HG02588 (cell line): ENCODE results near the gene MMP15.

ENCODE experiments used
- ATAC-seq: cut with Tn5 transposase; IDR thresholded peaks from one replicate; pipeline ENCODE4 v1.9.1; 2021; ENCODE audit warnings: mild to moderate bottlenecking, moderate library complexity; ENCODE audit not compliant: unreplicated experiment

MMP15 gene

DNA sequence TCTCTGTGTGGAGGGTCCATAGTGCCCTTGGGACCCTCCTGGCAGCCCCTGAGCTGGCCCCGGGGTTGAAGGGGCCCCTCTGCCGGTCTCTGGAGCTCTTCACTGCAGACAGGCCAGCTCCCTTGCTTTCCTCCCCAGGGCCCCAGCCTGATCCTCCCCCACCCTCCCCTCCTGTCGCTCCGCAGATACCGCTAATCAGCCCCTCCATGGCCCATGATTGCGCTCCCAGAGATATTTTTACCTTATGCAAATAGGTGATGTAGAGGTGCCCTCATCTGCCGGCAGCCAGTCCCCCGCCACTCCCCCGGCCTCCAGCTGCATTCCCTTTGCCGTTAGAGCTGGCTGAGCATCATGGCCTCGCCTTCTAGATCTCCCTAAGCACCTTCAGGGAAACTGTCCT, 9.2 kb downstream of the MMP15 start:
- no peak for ATAC-seq

DNA sequence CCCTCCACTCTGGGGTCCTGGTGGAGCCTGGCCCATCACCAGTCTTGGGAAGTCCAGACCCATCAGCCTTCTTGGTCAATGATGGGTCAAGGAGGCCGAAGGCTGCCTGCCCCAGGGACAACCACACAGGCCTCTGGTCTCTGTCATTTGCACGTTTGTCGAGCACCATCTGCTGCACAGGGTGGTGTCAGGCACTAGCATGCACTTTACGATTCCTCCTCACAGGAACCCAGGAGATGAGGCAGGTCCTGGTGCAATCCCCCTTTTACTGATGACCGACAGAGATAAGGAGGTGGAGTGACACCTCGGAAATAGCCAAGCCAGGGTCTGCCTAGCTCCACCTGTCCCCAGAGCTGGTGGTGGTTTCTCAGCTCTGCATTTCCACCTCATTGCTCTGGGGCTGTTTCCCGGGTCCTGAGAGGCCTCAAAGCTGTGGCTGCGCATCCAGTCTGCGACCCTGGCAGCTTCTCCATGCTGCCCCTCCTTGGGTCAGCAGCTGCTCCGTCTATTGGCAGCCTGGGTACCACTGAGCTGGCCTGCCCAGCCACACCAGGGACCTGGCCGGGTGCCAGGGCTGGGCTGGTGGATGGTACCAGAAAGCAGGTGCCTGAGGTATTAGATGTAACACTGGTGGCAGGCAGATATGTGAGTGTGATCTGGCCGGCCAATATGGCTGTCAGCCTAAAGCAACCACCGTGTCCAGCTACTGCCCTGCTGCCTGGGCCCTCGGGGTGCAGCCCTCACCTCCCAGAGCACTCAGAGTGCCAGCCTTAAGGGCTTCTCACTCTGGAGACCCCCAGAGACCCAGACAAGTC, 10.0 kb downstream of the MMP15 start:
- no peak for ATAC-seq

DNA sequence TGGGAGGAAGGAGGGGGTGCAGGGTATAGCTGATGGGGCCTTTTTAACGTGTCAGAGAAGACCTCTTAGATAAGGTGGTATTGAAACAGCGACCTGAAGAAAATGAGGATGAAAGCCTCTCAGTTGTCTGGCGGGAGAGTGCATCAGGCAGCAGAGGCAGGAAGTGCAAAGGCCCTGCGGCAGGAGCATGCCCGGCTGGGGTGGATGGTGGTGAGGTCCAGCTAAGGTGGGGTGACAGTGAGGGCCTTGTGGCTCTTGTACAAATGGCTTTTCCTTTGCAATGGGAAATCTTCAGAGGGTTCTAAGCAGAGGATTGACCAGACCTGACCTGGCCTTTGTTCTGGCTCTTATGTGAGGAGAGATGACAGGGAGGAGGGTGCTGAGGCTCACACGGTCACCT, 11.4 kb downstream of the MMP15 start:
- ATAC-seq, result no peak

DNA sequence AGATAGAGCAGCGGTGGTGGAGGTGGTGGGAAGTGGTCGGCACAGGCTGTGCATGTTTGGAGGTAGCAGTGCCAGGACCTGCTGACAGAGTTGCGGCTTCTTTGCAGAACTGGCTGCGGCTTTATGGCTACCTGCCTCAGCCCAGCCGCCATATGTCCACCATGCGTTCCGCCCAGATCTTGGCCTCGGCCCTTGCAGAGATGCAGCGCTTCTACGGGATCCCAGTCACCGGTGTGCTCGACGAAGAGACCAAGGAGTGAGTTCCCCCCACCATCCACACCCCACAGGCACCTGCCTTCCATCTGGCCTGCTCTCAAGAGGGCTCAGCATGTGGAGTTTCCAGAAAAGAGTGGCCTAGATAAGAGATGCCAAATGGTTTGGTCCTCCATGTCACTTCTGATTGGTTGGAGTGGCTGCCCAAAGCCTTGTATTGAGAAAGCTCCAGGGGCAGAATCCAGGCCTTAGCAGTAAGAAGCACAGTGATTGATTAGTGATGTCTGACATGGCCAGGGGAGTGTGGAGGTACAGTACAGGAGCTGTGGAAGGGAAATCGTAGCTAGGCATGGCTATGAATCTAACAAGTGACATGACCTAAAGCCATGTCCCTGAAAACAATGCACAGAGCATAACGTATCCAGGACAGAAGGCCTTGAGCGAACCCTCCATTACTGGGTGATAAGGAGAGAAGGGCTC, 12.0 kb downstream of the MMP15 start:
- ATAC-seq, result no peak

DNA sequence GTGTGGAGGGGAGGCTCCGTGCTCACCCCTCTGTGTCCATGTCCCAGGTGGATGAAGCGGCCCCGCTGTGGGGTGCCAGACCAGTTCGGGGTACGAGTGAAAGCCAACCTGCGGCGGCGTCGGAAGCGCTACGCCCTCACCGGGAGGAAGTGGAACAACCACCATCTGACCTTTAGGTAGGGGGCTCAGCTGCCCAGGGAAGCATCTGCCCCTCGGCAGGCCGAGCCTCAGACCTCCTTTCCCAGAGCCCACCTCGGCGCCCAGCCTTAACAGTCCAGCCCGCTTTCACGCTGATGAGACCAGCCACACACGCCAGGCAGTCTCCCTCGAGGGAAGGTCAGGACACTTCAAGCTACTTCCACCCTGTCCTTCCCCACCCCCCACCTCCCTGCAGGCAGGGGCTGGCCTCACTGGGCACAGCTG, 12.7 kb downstream of the MMP15 start:
- no peak for ATAC-seq

DNA sequence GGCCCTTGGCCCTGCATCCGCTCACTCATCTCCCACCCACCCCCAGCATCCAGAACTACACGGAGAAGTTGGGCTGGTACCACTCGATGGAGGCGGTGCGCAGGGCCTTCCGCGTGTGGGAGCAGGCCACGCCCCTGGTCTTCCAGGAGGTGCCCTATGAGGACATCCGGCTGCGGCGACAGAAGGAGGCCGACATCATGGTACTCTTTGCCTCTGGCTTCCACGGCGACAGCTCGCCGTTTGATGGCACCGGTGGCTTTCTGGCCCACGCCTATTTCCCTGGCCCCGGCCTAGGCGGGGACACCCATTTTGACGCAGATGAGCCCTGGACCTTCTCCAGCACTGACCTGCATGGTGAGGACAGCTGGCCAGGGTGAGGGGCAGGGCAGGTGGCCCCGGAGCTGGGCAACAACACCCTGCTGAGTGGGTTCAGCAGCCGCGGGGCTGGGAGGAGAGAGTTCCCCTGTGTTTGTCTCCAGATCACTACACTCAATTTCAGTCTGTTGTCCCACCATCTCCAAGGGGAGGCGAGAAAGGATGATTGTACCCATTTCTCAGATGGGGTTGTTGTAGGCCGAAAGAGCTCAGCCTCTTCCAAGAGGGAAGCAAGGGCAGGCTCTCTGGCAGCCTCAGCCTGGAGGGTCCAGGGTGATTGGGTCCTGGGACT, 14.4 kb downstream of the MMP15 start:
- no peak for ATAC-seq

DNA sequence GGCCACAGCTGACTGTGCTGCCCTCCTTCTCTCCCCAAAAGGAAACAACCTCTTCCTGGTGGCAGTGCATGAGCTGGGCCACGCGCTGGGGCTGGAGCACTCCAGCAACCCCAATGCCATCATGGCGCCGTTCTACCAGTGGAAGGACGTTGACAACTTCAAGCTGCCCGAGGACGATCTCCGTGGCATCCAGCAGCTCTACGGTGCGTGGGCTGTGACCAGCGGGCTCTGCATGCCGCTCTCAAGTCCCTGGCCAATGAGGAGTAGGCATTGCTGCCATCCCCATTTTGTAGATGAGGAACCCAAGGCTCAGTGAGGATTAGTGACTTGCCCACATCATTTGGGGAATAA, 14.9 kb downstream of the MMP15 start:
- ATAC-seq, result no peak

DNA sequence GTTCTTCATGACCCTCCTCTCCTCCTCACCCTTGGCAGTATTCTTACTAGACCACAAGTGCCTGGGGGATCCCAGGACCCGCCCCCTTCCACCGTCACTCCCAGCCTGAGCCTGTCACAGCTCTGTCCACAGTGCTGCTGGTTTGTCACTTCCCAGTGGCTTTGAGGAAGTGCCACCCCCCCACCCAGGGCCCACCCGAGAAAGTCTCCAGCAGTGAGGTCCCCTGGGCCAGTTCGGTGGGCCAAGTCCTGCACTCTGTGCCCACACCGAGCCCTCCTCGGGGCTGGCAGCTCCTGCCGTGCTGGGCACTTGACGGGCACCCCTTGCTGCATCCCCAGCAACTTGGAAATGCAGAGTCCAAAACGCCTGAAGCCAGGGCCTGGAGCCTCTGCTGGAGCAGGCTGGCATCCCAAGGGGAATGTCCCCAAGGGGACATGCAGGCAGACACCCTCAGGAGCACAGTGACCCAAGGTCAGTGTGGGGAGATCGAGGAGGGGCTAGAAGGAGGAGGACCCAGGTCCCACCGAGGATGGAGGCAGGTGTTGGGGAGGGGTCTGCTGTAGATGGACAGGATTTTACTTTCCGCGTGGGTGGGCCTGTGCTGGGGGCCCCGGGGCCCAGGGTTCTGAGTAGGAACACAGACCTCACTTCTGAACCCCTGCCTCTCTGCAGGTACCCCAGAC, 15.5 kb downstream of the MMP15 start:
- no peak for ATAC-seq

DNA sequence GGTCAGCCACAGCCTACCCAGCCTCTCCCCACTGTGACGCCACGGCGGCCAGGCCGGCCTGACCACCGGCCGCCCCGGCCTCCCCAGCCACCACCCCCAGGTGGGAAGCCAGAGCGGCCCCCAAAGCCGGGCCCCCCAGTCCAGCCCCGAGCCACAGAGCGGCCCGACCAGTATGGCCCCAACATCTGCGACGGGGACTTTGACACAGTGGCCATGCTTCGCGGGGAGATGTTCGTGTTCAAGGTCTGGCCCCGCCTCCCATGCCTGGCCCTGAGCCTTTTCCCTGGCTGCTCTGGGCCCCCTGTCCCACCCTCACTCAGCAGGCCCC, 16.0 kb downstream of the MMP15 start:
- no peak for ATAC-seq

DNA sequence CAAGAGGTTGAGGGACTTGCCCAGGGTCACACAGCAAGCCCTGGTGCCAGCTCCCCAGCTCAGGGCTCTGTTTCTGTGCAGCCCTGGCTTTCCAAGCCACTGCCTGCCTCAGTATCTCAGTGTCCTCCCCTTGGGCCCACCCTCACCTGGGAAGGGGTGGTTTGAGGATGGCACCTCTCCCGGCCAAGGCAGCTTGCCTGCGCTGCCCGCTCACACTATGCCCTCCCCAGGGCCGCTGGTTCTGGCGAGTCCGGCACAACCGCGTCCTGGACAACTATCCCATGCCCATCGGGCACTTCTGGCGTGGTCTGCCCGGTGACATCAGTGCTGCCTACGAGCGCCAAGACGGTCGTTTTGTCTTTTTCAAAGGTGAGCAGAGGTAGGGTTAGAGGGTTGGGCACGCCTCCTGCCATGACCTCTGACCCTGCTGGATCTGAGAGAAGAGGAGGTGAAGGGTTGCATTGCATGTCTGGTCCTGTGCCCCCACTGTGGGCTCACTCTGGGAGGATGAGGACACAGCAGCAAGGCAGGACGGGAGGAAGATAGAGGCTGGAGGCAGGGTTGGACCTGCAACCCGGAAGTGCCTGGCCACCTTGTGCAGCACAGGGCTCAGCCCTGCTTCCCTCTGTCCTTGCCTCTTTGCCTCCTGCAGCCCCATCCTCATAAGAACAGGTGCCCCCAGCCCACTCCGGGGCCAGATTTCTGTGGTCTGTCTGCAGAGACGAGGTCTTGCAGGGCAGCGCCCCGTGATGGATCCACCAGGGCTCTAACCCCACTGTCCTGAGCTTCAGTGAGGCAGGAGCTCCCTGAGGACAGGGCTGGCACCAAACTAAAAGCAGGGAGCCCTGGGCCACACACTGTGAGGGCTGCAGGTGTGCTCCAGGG, 16.7 kb downstream of the MMP15 start:
- no peak for ATAC-seq

DNA sequence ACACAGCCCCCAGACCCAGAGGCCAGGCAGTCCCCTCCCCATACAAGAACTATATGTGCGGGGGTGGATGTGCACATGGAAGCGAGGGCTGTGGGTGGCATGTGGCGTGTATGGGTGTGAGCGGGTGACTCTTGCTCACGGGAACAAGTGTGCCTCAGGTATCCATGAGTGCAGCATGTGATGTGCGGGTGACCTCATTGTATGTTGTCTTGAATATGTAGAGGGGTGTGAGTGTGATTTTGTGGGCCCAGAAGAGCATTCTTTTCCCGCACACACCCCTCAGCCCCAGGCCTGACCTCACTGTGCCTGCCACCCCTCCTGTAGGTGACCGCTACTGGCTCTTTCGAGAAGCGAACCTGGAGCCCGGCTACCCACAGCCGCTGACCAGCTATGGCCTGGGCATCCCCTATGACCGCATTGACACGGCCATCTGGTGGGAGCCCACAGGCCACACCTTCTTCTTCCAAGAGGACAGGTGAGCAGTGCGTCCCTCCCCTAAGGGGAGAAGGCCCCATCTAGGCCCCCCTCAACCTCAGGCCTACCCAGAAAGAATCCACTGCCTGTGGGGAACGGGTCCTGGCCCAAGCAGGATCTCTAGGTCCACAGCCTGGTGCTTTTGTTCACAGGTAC, 17.4 kb downstream of the MMP15 start:
- ATAC-seq, result no peak

DNA sequence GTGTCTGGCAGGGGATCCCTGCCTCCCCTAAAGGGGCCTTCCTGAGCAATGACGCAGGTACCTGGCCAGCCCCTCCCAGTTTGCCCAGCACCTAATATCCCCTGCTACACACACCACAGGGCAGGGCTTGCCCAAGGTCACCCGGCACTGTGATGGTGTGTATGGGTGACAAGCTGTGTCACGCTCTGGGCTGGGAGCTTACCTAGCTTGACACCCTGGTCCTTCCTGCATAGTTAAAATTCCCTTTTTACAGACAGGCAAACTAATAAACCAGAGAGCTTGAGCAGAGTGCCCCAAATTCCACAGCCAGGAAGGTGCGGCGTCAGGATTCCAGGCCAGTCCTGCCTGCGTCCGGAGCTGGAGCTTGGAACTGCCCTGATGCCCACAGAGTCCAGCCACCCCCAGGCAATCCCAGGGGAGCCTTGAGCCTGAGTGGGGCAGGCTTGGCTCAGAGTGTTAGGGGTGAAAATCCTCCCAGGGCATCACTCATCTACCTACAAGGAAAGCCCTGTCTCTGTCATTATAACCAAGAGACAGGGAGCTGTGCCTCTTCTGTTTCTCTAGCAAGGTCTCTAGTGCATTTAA, 18.1 kb downstream of the MMP15 start:
- no peak for ATAC-seq

DNA sequence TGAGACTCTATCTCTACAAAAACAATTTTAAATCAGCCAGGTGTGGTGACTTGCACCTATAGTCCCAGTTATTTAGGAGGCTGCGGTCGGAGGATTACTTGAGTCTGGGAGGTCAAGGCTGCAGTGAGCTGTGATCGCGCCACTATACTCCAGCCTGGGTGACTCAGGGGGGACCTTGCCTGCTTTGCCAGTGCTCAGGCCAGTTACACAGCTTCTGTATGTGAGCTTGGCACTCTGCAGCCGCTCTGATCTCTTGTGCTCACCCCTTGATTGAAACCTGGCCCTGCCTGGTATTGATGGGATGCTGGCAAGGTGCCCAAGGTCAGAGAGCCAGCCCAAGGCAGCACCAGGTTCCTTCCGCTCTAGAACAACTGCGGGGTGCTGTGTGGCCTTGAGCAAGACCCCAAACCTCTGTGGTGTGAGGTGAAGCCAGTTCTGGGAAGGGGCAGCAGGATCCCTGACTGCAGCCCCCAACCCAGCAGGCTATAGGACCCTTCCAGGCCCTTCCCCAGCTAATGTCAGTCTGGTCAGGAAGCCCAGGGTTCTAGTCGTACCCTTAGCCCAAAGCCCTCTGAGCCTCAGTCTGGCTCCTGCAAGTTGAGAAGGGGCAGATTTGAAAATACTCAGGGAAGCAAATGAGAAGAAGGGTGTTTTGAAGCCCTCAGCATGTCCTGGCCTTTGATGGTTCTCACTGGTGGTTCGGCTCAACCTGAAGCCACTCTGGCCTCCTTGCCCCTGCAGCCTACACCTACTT, 18.9 kb downstream of the MMP15 start:
- no peak for ATAC-seq

DNA sequence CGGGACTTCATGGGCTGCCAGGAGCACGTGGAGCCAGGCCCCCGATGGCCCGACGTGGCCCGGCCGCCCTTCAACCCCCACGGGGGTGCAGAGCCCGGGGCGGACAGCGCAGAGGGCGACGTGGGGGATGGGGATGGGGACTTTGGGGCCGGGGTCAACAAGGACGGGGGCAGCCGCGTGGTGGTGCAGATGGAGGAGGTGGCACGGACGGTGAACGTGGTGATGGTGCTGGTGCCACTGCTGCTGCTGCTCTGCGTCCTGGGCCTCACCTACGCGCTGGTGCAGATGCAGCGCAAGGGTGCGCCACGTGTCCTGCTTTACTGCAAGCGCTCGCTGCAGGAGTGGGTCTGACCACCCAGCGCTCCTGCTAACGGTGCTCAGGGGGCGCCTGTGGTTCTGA, 19.5 kb downstream of the MMP15 start:
- ATAC-seq, result no peak

DNA sequence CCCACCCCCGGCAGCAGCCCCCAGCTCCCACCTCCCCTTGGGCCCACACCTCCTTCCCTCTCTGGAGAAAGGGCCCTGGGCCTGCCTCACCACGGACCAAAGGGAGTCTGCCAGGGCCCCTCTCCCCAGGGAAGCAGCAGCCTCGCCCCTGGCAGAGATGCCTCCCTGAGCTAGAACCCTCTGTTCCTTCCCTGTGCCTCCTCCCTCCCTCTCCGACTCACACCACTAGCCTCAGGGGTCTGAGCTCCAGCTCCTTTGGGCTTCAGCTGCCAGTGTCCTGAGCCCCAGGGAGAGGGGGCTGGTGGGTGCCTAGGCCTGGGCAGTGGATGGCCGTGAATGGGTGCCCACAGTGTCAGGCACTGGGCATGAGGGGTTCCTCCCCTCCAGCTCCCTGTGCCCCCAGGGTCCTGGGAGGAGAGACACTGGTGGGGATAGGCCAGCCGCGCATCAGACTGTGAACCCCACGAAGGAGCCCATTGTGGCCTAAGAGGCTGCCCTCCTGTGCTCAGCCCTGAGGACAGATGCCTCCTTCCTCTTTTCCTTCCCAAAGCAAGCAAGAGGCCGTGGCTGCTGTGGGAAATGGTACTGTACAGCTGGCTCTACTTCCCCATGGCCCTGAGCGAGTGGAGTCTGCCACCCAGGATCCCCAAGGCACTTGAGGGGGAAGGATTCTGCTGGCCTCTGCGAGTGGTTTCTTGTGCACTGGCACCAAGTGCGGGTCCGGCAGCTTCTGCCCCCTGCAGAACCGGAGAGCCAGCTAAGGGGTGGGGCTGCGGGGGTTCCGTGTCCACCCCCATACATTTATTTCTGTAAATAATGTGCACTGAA, 20.7 kb downstream of the MMP15 start:
- no peak for ATAC-seq

DNA sequence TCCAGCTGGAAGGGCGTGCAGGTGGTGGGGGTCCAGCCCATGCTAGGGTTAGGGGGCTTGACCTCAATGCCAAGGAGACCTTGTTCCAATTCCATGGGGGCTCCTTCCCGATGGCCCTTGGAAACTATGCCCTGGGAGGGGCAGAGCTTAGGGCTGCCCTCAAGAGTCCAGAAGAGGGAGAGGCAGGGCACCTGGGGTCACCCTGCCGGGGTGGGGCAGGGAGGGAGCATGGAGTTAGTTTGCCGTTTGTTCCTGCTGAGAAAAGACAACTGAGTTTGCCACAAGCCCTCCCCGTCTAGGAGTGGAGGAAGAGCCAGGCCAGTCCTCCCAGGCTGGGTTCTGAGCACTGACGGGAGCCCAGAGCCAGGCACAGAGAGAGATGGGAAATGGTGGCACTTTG, 21.4 kb downstream of the MMP15 start:
- ATAC-seq, result no peak

DNA sequence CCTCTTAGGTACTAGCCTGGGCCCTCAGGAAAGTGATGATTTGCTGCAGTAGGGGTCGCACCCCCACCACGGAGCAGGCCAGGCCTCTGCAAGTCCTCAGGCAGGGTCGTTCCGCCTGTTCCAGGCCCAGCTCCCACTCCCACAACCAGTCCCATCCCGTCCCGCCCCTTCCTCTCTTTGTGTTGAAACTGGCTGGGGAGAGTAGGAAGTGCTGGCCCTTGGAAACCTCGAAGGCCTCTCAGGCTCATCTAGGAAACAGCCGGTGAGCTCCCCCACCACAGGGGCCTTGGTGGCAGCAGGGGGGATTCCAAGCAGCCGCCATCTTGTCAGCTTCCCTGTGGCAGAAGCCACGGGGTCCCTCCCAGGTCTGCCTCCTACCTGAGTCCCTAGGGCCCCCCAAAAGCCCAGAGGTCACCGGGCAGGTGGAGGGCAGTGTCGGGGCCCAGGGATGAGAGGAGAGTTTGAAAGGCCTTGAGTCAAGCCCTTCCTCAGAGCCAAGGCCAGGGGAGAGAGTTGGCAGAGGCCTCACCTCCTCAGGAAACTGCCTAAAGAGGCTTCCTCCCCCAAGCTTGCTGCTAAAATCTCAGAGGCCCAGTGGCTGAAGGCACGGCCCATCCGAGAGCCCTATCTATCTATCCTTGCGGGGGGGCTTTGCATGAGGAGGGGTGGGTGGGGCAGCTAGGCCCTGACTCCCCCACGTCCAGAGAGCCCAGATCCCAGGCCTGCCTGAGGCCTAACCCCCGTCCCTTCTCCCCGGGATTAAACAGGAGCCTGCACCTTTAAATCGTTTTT, 22.2 kb downstream of the MMP15 start:
- no peak for ATAC-seq
